Heart left ventricle (tissue), 13 donors: ENCODE results near the gene TSPAN15.

Source experiments
- CTCF ChIP-seq, 12 donors: fragments of 200-600 bp; sonication (generic) in 4 of 12; IDR thresholded peaks; one replicate each; pipeline versions ENCODE4 v1.5.0 to v1.8.0; 2018 to 2022; ENCODE audit warnings: antibody characterized with exemption in 12 of 12, mild to moderate bottlenecking in 5 of 12
- POLR2A ChIP-seq, 2 donors: fragments of 450-650 bp; IDR thresholded peaks; one replicate each; pipeline ENCODE4 v1.6.1; 2017; ENCODE audit warnings: antibody characterized with exemption in 2 of 2, mild to moderate bottlenecking in 2 of 2, moderate library complexity in 2 of 2
- donor health status: ischemic (EF 13 %, LVEDD 7.1; RV severe dilation, severe dysfunction).
- donor health status: DM: no; HTN: yes; CAD: no.
- donor health status: DM: no; HTN: no; CAD: no.
- donor health status: ischemic (EF 25% LVEDD 6.9; RV normal size, moderate dysfunction).
- donor health status: ischemic (EF 25% LVEDD 5.7; RV mildly dilated, moderate dysfunction).
- donor health status: ischemic (EF 35%, LVEDD 5.7; RV mildly dilated, moderate dysfunction).
- donor health status: nonischemic (EF 11% LVEDD 7.7; RV severe dilation, severe dysfunction).
- donor health status: DM: yes; HTN: yes; CAD: no.
- donor health status: PGD.
- donor health status: ischemic (EF 29% LVEDD 5.4; RV normal size, mild dysfunction).
- donor health status: nonischemic (EF 23%, LVEDD 6.1; RV moderate dilation, normal function).

- TF ChIP-seq CTCF (IDR thresholded peaks at IDR 0.05) (no peak), POLR2A (IDR thresholded peaks at IDR 0.05) (no peak)
These were observed 33.5 kb downstream of the TSPAN15 start for GRCh38 chr10:69484736-69485135.
